WERI-Rb-1 (cell line): ENCODE measurements around the gene COL23A1.

ENCODE experiments used
- DNase-seq: peaks from one replicate; pipeline ENCODE4 v3.0.0-alpha.2; 2020
- H3K27ac ChIP-seq: fragments of 250-450 bp; sonication (Bioruptor Pico); 2 replicates; pipeline ENCODE4 v1.5.1; 2020; ENCODE audit warnings: mild to moderate bottlenecking, moderate library complexity
- H3K27me3 ChIP-seq: fragments of 250-450 bp; sonication (Bioruptor Pico); 2 replicates; pipeline ENCODE4 v1.5.1; 2021; ENCODE audit warnings: mild to moderate bottlenecking, low read depth, moderate library complexity; ENCODE audit not compliant: insufficient read depth, severe bottlenecking
- H3K36me3 ChIP-seq: fragments of 250-450 bp; sonication (Bioruptor Pico); 2 replicates; pipeline ENCODE4 v1.5.1; 2020; ENCODE audit warnings: mild to moderate bottlenecking, moderate library complexity
- H3K4me3 ChIP-seq: 2 replicates; pipeline ENCODE4 v1.5.1; 2011; ENCODE audit warnings: low read depth, mild to moderate bottlenecking, control low read depth, low read length
- H3K9me3 ChIP-seq: fragments of 250-450 bp; sonication (Bioruptor Pico); 2 replicates; pipeline ENCODE4 v1.5.1; 2021; ENCODE audit warnings: mild to moderate bottlenecking, moderate library complexity; ENCODE audit not compliant: severe bottlenecking
- CTCF ChIP-seq: IDR thresholded peaks from 2 replicates; pipeline ENCODE4 v1.5.1; 2011; ENCODE audit warnings: low read depth, mild to moderate bottlenecking, control low read depth, inconsistent platforms, low read length

COL23A1 gene

GRCh38 chr5:178526773-178527457 is 63.3 kb downstream of the COL23A1 start:
- Histone ChIP-seq H3K4me3 (no peak overlapping the region), H3K36me3 (no peaks in the 10 kb centered on the region), H3K27me3 (no peaks in the 10 kb centered on the region), H3K9me3 (no peaks in the 10 kb centered on the region), H3K27ac (no peak overlapping the region)
- no peak for TF ChIP-seq CTCF
- no peak for DNase-seq

GRCh38 chr5:178525906-178526732 is 64.1 kb downstream of the COL23A1 start:
- Histone ChIP-seq H3K4me3 (no peak overlapping the region), H3K27me3 (no peaks in the 10 kb centered on the region), H3K27ac (no peak overlapping the region), H3K9me3 (no peaks in the 10 kb centered on the region), H3K36me3 (no peaks in the 10 kb centered on the region)
- no peak for DNase-seq
- TF ChIP-seq CTCF = no peak

GRCh38 chr5:178524093-178524882 is 65.9 kb downstream of the COL23A1 start:
- no peaks in the 10 kb centered on the region for H3K36me3 ChIP-seq
- no peaks in the 10 kb centered on the region for H3K9me3 ChIP-seq
- no peak overlapping the region for H3K4me3 ChIP-seq
- TF ChIP-seq CTCF = no peak
- H3K27ac ChIP-seq = no peak overlapping the region
- no peak for DNase-seq
- H3K27me3 ChIP-seq = no peaks in the 10 kb centered on the region

- H3K27me3 ChIP-seq = no peaks in the 10 kb centered on the region
- H3K36me3 ChIP-seq = no peaks in the 10 kb centered on the region
- no peak overlapping the region for H3K4me3 ChIP-seq
- H3K27ac ChIP-seq = no peak overlapping the region
- no peak for TF ChIP-seq CTCF
- H3K9me3 ChIP-seq = no peaks in the 10 kb centered on the region
- no peak for DNase-seq
Measured at GRCh38 chr5:178522361-178522760, 67.8 kb downstream of the COL23A1 start.

- Histone ChIP-seq H3K9me3 (no peaks in the 10 kb centered on the region), H3K27me3 (no peaks in the 10 kb centered on the region), H3K36me3 (no peaks in the 10 kb centered on the region), H3K27ac (no peak overlapping the region), H3K4me3 (no peak overlapping the region)
- no peak for DNase-seq
- no peak for TF ChIP-seq CTCF
Measured at GRCh38 chr5:178520851-178521250, 69.3 kb downstream of the COL23A1 start.
